HG02884 (cell line): ENCODE measurements around the gene MDC1.
"Not testable (repeated sequence)": the region's sequence is repeated elsewhere in the genome, so short reads cannot be mapped to it uniquely, and the experiment has no call there.

Experiments
- ATAC-seq: cut with Tn5 transposase; IDR thresholded peaks from one replicate; pipeline ENCODE4 v1.9.1; 2021; ENCODE audit warnings: mild to moderate bottlenecking, moderate library complexity; ENCODE audit not compliant: unreplicated experiment

Gene MDC1

GRCh38 chr6:30683183-30683979 lies 33.7 kb downstream of the MDC1 start:
- ATAC-seq = no peak

- ATAC-seq = peak; percentile 38
These were observed 34.7 kb downstream of the MDC1 start for GRCh38 chr6:30682143-30683117.

GRCh38 chr6:30681766-30682142 lies 35.3 kb downstream of the MDC1 start:
- no peak for ATAC-seq

- no peak for ATAC-seq
These were observed 37.1 kb downstream of the MDC1 start for GRCh38 chr6:30679765-30680535.

- no peak for ATAC-seq
These were observed 37.9 kb downstream of the MDC1 start for GRCh38 chr6:30678964-30679726.

- no peak for ATAC-seq
These were observed 40.3 kb downstream of the MDC1 start for GRCh38 chr6:30676660-30677285.

GRCh38 chr6:30672445-30673253 lies 44.4 kb downstream of the MDC1 start, which contains the start of gene DHX16:
DHX16 (minus strand) TSS chr6:30673006; CDS start chr6:30672841, 165 bp downstream.
- ATAC-seq = peak; percentile 57

- ATAC-seq = no peak
These were observed 46.1 kb downstream of the MDC1 start for GRCh38 chr6:30670760-30671527.

GRCh38 chr6:30666300-30666699 lies 50.8 kb downstream of the MDC1 start:
- ATAC-seq = not testable (repeated sequence)

- no peak for ATAC-seq
These were observed 51.9 kb downstream of the MDC1 start for GRCh38 chr6:30664994-30665767.

GRCh38 chr6:30657922-30658321 lies 59.2 kb downstream of the MDC1 start:
- not testable (repeated sequence) for ATAC-seq

- no peak for ATAC-seq
These were observed 59.6 kb downstream of the MDC1 start for GRCh38 chr6:30657454-30657853.

- ATAC-seq = no peak
These were observed 60.6 kb downstream of the MDC1 start for GRCh38 chr6:30656513-30656912.

GRCh38 chr6:30655743-30656094 lies 61.4 kb downstream of the MDC1 start:
- no peak for ATAC-seq

GRCh38 chr6:30654798-30655742 lies 62.0 kb downstream of the MDC1 start:
- no peak for ATAC-seq

GRCh38 chr6:30651143-30651542 lies 65.9 kb downstream of the MDC1 start:
- ATAC-seq = no peak
